HG03558 (cell line): ENCODE data around the gene RAVER2.

ENCODE experiments used
- ATAC-seq: cut with Tn5 transposase; IDR thresholded peaks from one replicate; pipeline ENCODE4 v1.9.1; 2021; ENCODE audit warnings: moderate number of reproducible peaks; ENCODE audit not compliant: unreplicated experiment; ENCODE audit errors: extremely low read depth

RAVER2 gene

DNA sequence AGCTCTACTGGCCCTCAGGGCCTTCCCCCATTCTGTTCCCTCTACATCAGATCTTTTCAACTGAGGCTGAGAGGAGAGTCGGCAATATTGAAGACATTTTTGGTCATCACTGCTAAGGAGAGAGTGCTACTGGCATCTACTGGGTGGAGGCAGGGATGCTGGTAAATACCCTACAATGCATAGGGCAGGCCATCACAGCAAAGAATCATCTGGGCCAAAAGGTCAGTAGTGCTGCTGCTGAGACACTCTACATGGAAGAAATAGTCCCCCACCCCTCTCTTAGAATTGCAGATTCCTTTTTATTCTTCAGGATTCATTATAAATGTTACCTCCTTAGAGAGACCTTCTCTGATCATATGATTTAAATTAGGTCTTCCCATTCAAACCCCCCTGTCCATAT is 127.2 kb downstream of the RAVER2 start:
- no peak for ATAC-seq

DNA sequence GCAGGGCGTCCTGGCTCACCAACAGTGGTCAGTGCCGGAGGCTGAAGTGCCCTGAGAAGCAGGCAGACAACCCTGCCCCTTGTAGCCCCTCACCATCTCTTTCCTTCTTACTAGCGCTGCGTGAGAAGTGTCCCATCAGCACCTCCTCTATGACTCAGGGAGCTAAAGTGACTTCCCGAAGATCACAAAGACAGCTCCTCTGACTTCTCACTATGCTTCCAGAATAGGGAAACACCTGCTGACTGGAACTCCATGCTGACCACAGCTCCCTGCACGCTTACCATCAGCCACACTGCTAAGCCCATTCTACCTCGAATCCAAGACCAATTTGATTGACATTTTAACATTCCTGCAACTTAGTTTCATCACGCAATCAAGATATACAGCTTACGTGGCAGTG is 128.7 kb downstream of the RAVER2 start:
- no peak for ATAC-seq

DNA sequence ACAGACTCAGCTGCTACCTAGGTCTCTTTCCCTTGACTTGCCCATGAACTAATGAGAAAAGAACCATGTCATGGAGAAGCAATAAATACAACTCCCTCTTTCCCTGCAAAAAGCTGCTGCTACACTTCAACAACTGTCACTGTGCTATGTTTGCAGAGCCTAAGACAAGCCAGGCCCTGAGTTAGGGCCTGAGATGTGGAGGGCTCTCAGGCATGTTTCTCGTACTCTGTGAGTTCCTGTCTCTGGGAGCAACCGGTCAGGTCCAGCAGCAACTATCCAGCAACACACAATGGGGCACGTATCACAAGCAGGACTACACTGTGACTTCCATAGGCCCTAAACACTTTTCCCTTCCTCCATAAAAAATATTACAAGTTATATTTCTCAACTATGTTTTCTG is 129.8 kb downstream of the RAVER2 start:
- no peak for ATAC-seq

DNA sequence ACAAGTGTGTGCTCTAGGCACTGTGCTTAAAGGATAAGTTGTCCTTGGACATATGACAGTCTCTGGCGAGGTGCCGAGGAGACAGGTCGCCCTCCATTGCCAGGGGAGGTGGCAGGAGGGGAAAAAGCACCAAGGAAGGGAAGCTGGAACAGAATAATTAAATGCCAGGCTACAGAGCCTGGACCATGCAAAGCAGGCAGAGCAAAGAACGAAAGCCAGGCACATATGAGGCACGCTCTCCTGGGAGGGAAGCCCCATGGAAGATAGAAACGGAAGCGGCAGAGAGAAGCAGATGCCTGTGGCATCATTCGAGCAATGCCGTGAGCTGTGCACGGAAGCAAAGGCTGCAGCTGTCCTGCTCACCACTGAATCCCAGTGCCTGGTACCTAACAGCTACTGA is 130.2 kb downstream of the RAVER2 start:
- no peak for ATAC-seq

DNA sequence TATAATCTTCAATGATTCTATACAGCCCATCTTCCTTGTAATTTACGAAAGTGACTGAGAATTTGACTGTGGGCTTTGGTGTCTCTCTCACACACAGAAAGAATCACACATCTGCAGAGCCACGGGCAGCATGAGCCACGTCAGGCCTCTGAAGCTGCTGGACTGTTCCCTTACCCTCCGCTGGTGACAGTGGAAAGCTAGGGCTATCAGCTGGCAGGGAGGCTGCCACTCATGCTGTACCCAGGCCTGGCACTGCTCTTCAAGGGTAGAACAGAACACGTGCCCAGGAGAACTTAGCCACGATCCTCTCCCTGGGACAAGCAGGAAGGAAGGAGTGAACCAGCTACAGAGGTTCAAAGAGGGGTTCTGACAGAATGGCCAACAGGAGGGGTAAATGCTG is 130.7 kb downstream of the RAVER2 start:
- no peak for ATAC-seq

DNA sequence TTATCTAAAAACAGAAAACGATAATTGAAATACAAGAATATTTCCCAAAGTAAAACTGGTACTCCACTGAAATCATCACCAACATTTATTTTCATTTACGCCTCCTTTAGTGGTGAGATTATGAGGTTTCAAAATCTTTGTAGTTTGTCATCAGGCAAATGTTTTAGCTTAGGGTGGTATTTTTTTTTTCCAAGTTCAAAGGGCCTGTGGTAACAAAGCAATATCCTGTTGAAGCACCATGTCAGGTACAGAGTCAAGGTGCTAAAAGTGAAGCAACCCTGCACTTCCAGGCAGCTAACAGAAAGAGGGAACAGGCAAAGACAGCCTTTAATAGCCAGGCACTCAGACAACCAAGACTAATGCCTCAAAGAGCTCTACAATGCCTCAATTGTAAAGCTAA is 132.3 kb downstream of the RAVER2 start:
- ATAC-seq = no peak

DNA sequence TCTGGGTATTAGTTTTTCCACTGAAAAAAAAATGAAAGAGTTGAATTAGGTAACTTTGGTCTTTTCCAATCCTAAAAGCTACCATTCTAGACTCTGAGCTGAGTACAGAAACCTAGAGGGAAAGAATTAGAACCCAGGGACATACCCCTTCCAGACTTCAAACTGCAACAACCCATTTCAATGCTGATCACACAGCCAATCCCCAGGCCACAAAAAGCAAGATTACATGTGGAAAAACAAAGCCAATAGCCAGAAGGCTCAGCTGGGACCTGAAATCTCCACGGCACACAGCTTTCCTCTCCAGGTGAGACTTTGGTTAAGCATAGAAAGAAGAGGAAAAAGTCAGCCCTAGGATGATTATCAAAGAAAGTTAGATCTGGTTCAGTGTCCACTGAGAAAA is 132.7 kb downstream of the RAVER2 start:
- no peak for ATAC-seq

DNA sequence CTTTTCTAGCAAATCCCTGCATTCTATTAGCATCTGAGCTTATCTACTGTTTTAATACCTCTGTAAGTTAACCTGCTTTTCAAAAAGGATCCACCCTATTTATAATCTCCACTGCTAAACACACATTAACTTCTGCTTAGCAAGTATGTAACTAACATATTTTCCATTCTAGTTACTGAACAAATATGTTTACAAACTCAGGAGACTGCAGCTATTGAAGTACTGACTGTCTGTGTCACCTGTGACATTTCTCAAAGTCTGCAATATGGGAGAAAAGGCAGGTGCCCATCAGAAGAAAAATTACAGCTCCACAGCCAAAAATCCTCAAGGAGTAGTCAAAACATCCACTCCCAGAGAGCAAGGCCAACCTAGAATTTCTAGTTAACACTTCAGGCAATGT is 133.2 kb downstream of the RAVER2 start:
- ATAC-seq = no peak

DNA sequence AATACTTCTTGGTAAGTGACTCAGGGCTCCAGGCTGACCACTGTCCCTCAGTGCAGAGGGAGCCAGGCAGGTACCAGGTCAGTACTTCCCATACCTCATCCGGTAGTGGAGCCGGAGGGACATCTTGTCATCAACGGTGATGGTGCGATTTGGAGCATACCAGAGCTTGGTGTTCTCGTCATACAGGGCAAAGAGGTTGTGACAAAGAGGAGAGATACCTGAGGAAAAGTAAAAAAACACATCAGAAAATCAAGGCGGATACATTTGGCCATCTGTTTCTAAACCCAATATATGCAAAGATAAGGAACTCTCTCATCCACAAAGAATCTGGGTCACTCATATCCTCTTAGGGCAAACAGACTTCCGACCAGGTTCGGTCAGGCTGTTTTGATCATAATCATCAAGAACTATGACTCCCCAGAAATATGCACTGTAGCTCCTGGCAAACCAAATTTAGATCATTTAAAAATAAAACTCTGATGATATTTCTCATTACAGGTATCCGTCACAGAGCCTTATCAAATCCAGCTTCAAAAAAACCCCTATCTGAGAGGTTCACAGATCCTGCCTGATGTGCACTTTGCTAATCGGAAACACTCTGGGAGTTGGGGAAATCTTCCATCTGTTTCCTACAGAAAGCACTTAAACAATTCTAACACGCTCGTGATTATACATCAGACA is 134.2 kb downstream of the RAVER2 start:
- ATAC-seq = no peak

DNA sequence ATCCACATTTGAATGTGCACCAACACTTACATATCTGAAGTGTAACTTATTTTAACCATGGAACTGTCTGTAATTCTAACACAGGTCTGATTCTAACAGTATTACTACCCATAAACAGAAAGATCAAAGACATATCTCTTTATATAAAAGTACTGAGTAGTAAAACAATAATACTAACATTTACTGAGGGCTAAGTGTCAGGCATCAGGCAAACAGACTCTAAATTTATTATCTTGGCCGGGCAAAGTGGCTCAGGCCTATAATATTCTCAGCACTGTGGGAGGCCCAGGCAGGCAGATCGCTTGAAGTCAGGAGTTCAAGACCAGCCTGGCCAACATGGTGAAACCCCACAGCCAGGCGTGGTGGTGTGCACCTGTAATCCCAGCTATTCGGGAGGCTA is 135.6 kb downstream of the RAVER2 start:
- no peak for ATAC-seq

DNA sequence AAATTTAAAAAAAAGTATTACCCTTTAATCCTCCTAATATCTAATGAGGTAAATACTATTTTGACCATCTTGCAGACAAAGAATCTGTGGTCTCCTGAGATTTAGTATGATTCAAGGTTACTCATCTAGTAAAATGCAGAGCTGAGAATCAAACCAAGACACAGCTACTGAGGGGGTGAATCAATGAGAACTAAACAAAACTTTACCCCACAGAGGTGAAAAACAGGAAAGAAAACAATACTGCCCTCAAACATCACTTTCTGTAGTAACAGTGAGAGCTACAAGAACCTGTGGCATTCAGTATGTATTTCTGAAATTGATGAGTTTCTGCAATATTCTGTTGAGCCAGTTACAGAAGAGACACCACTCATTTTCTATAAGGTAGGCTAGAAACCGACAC is 136.4 kb downstream of the RAVER2 start:
- ATAC-seq = no peak
